HG03196 (cell line): ENCODE results near the gene HID1.
"Not testable (repeated sequence)": the region's sequence is repeated elsewhere in the genome, so short reads cannot be mapped to it uniquely, and the experiment has no call there.

ENCODE experiments used
- ATAC-seq: cut with Tn5 transposase; IDR thresholded peaks from one replicate; pipeline ENCODE4 v1.9.1; 2021; ENCODE audit not compliant: unreplicated experiment

Gene HID1

GRCh38 chr17:74922694-74923537 is 49.6 kb downstream of the HID1 start, which contains the start of gene USH1G:
USH1G (minus strand) TSS chr17:74923255; CDS start chr17:74923073, 182 bp downstream.
- ATAC-seq: no peak

DNA sequence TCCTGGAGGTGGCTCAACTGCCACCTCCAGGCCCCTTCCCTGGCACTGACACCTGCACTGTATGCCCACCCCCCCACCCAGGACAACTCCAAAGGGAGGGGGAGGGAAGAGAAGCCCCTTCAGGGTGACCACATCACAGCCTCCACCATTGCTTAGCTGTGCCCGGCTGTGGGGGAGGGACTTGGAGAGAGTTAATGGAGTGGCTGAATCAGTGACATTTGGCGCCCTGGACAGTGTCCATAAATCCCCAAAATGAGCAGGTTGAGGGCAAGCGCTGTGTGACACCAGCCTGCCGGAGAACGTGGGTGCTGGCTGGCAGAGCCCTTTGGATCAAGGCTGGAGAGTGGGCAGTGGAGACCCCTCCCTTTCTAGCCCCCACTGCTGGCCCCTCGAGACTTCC is 50.4 kb downstream of the HID1 start:
- ATAC-seq: no peak

DNA sequence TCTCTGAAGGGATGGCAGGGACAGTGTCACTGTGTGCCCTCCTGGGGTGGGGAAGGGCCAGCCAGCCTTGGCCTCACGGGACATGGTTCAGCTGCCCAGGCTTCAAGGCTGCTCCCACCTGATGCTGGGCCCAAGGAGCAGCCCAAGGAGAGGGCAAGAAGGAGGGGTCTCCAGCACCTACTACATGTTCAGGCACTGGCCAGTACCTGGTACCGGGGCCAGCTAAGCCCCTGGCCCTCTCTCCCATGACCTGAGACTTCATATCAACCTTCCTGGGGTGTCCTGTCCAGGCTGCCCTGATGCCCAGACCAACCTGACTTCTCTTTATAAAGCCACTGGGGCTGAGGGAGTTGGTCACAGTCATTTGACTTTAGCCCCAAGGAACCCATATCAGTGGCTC is 50.8 kb downstream of the HID1 start:
- no peak for ATAC-seq

GRCh38 chr17:74921026-74921681 is 51.4 kb downstream of the HID1 start:
- ATAC-seq: no peak

DNA sequence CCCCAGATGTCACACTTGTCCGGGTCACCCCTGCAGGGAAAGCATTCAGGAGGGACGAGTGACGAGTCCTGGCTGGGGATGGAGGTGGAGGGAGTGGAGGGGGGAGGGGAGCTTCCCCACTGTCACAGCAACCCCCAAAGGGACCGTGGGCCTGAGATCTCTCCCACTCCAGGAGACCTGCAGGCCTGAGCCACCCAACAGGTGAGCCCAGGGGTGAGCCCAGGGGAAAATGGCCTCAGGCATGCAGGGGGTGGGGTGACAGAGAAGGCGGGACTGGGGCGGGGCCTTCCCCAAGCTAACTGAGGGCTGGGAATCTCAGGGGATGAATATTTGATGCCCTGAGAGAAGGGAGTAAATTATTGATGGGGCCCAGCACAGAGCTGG is 51.9 kb downstream of the HID1 start:
- no peak for ATAC-seq

DNA sequence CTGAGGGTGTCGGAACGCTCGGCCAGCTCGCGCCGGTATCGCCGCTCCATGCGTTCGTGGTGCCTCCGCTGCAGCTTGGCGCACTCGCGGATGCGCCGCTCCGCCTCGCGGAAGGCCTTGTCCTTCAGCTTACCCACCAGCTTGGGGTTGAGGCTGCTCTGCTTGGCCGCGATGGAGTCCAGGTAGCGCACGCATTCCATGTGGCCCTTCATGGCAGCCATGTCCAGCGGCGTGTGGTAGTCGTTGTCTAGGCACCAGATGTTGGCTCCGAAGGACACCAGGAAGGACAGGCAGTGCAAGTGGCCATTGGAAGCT is 52.3 kb downstream of the HID1 start:
- ATAC-seq: no peak

GRCh38 chr17:74919440-74920305 is 52.9 kb downstream of the HID1 start:
- ATAC-seq: no peak

DNA sequence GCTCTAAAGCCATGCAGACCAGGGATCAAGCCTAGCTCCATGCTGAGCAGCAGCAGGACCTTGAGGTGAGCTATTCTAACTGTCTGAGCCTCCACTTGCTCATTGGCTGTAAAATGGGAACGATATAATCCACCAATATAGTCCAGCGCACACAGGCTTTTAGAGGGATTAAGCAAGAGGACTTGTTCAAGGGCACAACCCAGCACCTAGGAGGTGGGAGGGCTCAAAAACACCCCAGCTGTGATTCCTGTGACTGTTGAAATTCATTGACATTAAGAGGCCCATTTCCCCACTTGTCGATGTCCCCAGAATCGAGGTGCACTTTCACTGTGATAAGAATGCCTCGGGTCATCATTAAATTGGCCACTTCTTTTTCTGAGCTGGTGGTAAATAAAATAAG is 53.7 kb downstream of the HID1 start:
- ATAC-seq: no peak

DNA sequence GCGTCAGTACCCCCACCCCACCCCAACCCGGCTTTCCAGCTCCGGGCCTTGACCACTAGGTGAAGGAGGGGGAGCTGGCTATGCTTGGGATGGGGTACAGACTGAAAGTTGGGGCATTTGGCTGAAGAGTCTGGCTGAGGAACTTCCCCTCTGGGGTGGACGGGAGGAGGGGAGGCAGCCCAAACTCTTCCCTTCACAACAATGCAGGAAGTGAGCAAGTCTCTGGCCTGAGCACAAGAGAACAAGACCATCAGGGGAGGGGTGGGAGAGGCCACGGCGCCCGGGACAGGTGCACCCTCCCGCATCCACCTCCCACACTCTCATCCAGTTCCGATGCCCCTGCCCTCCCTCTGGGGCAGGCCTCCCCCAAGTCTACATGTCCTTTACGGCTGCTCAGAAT is 55.1 kb downstream of the HID1 start:
- no peak for ATAC-seq

DNA sequence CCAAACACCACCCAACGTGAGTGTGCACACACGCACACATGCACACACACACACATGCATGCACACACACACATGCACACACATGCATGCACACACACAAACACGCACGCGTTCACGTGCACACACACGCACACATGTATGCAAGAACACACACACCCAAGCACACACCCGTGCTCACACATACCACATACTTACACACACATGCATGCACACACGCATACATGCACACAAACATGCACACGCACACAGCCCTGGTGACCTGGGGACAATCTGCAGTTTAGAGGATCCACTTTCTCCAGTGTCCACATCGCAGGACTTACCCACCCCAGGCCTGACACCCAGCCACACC is 55.7 kb downstream of the HID1 start:
- no peak for ATAC-seq

GRCh38 chr17:74916136-74916850 is 56.3 kb downstream of the HID1 start:
- no peak for ATAC-seq

- ATAC-seq: not testable (repeated sequence)
These were observed 61.1 kb downstream of the HID1 start for GRCh38 chr17:74911423-74911822.

DNA sequence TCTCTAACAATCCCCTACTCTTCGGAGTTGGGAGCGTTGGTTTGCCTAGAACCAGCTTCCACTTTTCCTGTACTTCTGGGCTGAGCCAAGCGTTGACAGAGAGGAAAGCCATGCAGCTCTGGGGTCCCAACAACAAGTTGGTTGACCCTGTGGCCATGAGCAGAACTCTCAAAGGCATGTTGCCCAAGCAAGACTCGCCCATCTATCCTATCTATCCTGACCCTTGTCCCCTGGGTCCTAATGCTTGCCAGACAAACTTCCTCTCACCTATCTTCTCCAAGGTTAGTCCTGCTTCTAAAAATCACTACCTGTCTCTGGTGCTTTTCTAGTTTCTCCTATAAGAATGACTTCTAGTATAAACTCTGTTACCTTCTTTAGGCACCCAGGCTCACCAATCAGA is 63.5 kb downstream of the HID1 start:
- ATAC-seq: not testable (repeated sequence)

DNA sequence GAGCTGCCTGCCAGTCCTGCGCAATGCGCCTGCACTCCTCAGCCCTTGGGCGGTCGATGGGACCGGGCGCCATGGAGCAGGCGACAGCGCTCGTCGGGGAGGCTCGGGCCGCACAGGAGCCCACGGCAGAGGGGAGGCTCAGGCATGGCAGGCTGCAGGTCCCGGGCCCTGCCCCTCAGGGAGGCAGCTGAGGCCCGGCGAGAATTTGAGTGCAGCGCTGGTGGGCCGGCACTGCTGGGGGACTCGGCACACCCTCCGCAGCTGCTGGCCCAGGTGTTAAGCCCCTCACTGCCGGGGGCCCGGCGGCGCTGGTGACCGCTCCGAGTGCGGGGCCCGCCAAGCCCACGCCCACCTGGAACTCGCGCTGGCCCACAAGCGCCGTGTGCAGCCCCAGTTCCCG is 65.5 kb downstream of the HID1 start:
- ATAC-seq: no peak

- ATAC-seq: not testable (repeated sequence)
These were observed 66.3 kb downstream of the HID1 start for GRCh38 chr17:74906214-74906793.

GRCh38 chr17:74904687-74905409 is 67.7 kb downstream of the HID1 start:
- no peak for ATAC-seq

- ATAC-seq: no peak
These were observed 68.9 kb downstream of the HID1 start for GRCh38 chr17:74903671-74904070.

GRCh38 chr17:74903034-74903433 is 69.5 kb downstream of the HID1 start:
- no peak for ATAC-seq

DNA sequence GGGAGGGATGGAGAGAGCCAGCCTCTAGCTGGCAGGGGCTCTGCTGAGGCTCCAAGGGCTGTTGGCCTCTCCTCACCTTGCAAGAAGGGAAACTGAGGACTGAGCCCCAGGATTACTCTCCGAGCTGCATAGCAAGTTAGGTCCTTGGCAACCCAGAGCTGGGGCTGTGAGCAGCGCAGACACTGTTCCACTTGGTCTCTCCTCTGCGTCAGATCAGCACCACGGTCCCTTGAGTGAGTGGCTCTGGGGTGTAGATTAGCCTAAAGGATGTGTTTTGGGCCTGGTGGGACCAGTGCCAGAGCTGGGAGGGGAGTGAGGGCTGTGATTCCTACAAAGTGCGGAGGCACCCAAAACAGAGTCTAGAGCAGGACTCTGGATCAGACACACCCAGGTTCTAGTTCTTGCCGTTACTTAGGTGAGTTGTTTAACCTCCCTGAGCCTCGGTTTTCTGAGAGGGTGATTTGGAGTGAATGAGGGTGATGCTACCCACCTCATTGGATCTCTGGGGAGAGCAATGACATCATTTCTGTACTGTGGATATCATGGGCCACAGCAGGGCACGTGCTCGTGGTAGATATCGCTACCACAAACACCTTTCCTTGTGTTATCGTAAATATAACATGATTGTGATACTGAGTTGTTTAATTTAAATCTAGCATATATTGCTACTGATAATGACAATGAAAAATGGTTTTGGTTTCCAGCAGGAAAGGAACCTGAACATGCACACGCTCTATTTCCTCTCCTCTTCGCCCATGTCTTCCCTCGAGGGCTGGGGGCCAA is 71.0 kb downstream of the HID1 start:
- no peak for ATAC-seq
